Measurements from ENCODE around the gene ZDHHC7. TPM values are rescaled to one million over a fixed set of nuclear protein-coding genes. Genes with fewer than 3 reads are reported as not detected.

The ZDHHC7 gene
- total and polyA plus RNA-seq, 4 donors, result 30.3 to 48.1 (median 40.3) TPM

DNA sequence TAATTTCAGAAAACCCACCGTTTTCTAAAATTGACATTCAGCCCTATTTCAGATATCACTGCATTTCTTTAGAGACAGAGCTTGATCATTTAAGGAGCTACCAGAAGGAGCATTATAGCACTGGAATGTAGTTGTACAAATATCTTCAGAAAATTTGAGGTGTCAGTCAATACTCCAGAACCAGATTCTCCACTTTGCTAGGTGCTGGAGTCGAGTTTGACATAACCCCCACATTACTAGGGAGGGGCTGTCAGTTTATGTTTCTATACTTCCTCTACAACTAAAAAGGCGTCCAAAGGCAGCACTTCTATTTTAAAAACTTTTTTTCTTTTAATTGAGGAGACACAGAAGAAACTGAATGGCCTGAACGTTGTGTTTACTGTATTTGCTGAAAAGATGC lies 15.4 kb upstream of the ZDHHC7 start:
- Histone ChIP-seq H3K4me1 (ENCODE audit: control insufficient read depth, insufficient read depth, low read length) (peaks cover 15% of the 10 kb centered on the region), H3K4me3 (ENCODE audit: low read depth, low read length) (peak overlapping the region; percentile 77), H3K9me3 (ENCODE audit: control insufficient read depth, insufficient read depth, low read length) (no peaks in the 10 kb centered on the region), H3K27me3 (ENCODE audit: control insufficient read depth, insufficient read depth, low read length) (no peaks in the 10 kb centered on the region), H3K27ac (ENCODE audit: low read depth, low read length) (no peak overlapping the region), H3K36me3 (ENCODE audit: control insufficient read depth, insufficient read depth, low read length) (no peaks in the 10 kb centered on the region)
- no peak for DNase-seq (ENCODE audit: low read depth in 4 of 6, low spot score in 6 of 6)
- WGBS (ENCODE audit: insufficient coverage), result 100% methylated on average over 1 of the region's 4 CpGs

DNA sequence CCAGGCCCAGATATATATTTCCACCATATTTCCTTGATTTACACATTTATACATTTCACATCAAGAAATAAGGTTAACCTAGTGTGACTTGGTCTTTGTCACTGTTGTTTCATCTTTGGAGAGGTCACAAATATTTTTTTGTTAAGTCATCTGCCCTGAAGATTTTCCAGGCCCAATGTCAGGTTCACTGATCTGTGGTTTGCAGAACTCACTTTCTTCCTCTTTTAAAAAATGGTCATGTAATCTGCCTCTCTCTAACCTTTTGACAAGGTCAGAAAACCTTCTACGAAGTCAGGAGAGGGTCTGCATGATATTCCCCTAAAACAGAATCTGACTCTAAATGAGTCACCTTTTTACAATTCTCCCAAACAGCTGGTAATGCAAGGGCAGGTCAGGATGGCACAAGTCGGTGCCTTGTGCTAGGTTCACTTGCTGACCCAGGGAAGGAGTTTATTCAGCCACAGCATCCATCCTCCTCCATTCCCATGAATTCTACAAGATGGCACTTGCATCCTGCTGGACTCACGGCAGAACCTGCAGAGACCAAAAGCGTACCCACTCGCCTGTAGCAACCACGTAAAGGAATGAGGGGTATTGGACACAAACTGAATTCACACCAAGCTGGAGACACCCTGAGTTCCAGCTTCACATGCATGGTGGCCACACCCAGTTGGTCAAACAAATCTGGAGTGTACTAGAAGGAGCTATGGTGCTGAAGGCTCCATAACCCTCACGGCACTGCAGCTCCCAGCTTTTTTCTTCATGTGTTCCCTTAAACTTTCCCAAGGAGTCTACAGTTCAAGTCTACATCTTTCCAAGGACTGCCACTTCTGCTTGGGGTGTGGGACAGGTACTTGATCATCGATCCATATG lies 14.7 kb upstream of the ZDHHC7 start:
- Histone ChIP-seq H3K36me3 (ENCODE audit: control insufficient read depth, insufficient read depth, low read length) (no peaks in the 10 kb centered on the region), H3K4me1 (ENCODE audit: control insufficient read depth, insufficient read depth, low read length) (peaks cover 15% of the 10 kb centered on the region), H3K9me3 (ENCODE audit: control insufficient read depth, insufficient read depth, low read length) (no peaks in the 10 kb centered on the region), H3K27ac (ENCODE audit: low read depth, low read length) (no peak overlapping the region), H3K4me3 (ENCODE audit: low read depth, low read length) (no peak overlapping the region), H3K27me3 (ENCODE audit: control insufficient read depth, insufficient read depth, low read length) (no peaks in the 10 kb centered on the region)
- no peak for DNase-seq (ENCODE audit: low read depth in 4 of 6, low spot score in 6 of 6)
- 95% methylated on average over 7 of the region's 8 CpGs for WGBS (ENCODE audit: insufficient coverage)

DNA sequence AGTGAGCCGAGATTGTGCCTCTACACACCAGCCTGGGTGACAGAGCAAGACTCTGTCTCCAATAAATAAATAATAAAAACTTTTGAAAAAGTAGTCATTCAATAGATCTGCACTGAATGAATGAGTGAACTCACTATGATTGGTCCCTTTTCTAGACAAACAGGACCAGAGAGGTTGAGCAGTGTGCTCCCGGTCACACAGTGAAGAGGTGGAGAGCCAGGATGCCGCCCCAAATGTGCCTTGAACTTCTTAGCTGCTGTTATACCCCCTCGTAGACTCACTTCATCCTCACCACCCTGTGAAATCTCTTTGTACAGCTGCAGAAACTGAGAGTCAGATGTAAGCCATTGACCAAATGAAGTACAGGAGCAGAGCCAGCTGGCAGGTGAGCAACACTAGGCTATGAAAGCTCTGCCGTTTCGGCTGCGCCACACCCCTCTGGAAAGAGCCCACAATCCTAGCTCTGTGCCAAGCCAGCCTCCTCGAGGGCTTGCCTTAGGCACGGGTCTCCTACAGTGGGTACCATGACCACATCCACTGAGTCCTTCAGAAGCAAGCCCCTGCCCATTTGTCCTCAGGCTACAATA lies 8.4 kb upstream of the ZDHHC7 start:
- peak in 2 of 6 donors; percentile 9 to 29 for DNase-seq (ENCODE audit: low read depth in 4 of 6, low spot score in 6 of 6)
- Histone ChIP-seq H3K4me1 (ENCODE audit: control insufficient read depth, insufficient read depth, low read length) (peaks cover 5% of the 10 kb centered on the region), H3K27me3 (ENCODE audit: control insufficient read depth, insufficient read depth, low read length) (no peaks in the 10 kb centered on the region), H3K9me3 (ENCODE audit: control insufficient read depth, insufficient read depth, low read length) (no peaks in the 10 kb centered on the region), H3K27ac (ENCODE audit: low read depth, low read length) (no peak overlapping the region), H3K4me3 (ENCODE audit: low read depth, low read length) (no peak overlapping the region), H3K36me3 (ENCODE audit: control insufficient read depth, insufficient read depth, low read length) (no peaks in the 10 kb centered on the region)
- WGBS (ENCODE audit: insufficient coverage), result 49% methylated on average over 8 of the region's 9 CpGs

DNA sequence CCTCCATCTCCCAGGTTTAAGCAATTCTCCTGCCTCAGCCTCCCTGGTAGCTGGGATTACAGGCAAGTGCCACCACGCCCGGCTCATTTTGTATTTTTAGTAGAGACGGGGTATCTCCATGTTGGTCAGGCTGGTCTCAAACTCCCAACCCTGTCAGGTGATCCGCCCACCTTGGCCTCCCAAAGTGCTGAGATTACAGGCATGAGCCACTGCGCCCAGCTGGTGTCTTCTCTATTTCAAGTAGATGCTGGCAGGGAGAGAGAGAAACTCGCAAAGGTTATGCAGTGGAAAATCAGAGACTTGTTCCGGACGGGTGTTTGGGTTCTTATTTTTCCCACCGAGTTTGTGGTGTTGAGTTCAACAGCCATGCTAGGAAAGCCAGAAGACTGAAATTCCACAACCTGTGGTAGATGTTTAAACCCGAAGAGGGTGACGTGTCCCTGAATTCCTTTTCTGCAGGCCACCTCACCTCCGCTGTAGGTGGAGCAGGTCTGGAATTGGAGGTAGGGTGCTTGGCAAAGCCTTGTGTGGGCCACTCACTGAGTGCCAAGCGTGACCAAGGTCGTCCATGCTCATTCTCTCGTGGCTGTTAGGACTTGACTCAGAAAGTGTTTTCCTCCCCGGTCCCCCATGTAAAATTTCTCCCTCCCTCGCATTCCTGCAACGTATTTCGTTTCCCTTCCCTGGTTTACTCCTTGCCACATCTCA lies 7.3 kb upstream of the ZDHHC7 start:
- 82% methylated on average over 14 of the region's 19 CpGs for WGBS (ENCODE audit: insufficient coverage)
- H3K27me3 ChIP-seq (ENCODE audit: control insufficient read depth, insufficient read depth, low read length), result no peaks in the 10 kb centered on the region
- DNase-seq (ENCODE audit: low read depth in 4 of 6, low spot score in 6 of 6), result no peak
- H3K36me3 ChIP-seq (ENCODE audit: control insufficient read depth, insufficient read depth, low read length), result no peaks in the 10 kb centered on the region
- H3K9me3 ChIP-seq (ENCODE audit: control insufficient read depth, insufficient read depth, low read length), result no peaks in the 10 kb centered on the region
- H3K4me3 ChIP-seq (ENCODE audit: low read depth, low read length), result no peak overlapping the region
- H3K4me1 ChIP-seq (ENCODE audit: control insufficient read depth, insufficient read depth, low read length), result peaks cover 5% of the 10 kb centered on the region
- no peak overlapping the region for H3K27ac ChIP-seq (ENCODE audit: low read depth, low read length)

DNA sequence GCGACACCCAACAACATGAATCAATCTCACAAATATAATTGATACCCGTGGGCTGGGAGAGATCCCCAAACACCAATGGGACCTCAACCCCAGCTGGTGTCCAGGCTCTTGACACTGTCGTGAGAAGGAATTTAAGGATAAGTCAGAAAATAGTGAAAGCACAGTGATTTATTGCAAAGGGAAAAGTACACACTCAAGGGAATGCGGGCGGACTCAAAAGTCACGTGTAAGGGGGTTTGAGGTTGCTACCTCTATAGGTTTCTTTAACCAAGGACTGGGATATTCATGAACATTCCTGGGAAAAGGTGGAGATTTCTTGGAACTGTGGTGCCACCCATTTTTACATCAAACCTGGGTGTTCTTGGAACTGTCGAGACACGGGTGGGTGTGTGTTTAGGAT lies 6.3 kb upstream of the ZDHHC7 start:
- Histone ChIP-seq H3K4me1 (ENCODE audit: control insufficient read depth, insufficient read depth, low read length) (peaks cover 5% of the 10 kb centered on the region), H3K36me3 (ENCODE audit: control insufficient read depth, insufficient read depth, low read length) (no peaks in the 10 kb centered on the region), H3K9me3 (ENCODE audit: control insufficient read depth, insufficient read depth, low read length) (no peaks in the 10 kb centered on the region), H3K4me3 (ENCODE audit: low read depth, low read length) (no peak overlapping the region), H3K27me3 (ENCODE audit: control insufficient read depth, insufficient read depth, low read length) (no peaks in the 10 kb centered on the region), H3K27ac (ENCODE audit: low read depth, low read length) (no peak overlapping the region)
- no peak for DNase-seq (ENCODE audit: low read depth in 4 of 6, low spot score in 6 of 6)
- WGBS (ENCODE audit: insufficient coverage), result 83% methylated on average over 4 of the region's 8 CpGs

DNA sequence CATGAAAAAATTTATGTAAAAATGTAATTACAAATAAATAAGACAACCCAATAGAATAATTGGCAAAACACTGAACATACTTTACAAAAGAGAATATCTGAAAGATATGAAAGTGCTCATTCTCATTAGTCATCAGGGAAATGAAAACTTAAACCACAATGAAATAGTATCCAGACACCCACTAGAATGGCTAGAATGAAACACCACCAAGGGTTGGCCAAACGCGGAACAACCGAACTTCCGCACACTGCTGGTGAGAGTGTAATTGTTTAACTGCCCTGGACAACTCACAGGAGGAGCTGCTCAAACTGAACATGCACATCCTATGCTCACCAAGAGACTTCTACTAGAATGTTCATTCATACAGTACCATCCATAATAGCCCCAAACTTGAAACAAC lies 5.8 kb upstream of the ZDHHC7 start:
- H3K36me3 ChIP-seq (ENCODE audit: control insufficient read depth, insufficient read depth, low read length), result no peaks in the 10 kb centered on the region
- no peak overlapping the region for H3K4me3 ChIP-seq (ENCODE audit: low read depth, low read length)
- H3K4me1 ChIP-seq (ENCODE audit: control insufficient read depth, insufficient read depth, low read length), result peaks cover 7% of the 10 kb centered on the region
- H3K27ac ChIP-seq (ENCODE audit: low read depth, low read length), result no peak overlapping the region
- no CpG with 5 or more reads among the region's 4 CpGs for WGBS (ENCODE audit: insufficient coverage)
- H3K9me3 ChIP-seq (ENCODE audit: control insufficient read depth, insufficient read depth, low read length), result no peaks in the 10 kb centered on the region
- DNase-seq (ENCODE audit: low read depth in 4 of 6, low spot score in 6 of 6), result no peak
- no peaks in the 10 kb centered on the region for H3K27me3 ChIP-seq (ENCODE audit: control insufficient read depth, insufficient read depth, low read length)

DNA sequence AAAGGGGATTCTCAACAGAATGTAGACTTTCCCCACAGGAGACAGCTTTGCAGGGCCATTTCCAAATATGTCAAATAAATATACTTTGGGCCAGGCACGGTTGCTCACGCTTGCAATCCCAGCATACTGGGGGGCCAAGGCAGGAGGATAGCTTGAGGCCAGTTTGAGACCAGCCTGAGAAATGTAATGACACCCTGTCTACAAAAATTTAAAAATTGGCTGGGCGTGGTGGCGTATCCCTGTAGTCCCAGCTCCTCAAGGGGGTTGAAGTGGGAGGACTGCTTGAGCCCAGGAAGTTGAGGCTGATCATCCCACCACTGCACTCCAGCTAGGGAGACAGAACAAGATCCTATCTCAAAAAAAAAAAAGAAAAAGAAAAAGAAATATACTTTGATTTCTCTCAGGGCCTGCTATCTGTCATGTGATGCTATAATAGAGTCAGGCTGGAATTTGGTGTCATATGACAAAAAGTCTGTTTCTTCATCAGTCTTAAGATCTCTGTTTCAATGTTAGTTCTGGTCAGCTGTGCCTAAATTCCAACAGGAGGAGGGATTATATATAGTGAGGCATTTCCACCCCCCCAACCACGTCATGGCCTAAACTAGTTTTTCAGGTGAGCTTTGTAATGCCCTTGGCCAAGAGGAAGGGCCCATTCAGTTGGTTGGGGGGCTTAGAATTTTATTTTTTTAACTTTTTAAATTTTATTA lies 4.3 kb upstream of the ZDHHC7 start:
- Histone ChIP-seq H3K36me3 (ENCODE audit: control insufficient read depth, insufficient read depth, low read length) (no peaks in the 10 kb centered on the region), H3K4me3 (ENCODE audit: low read depth, low read length) (no peak overlapping the region), H3K4me1 (ENCODE audit: control insufficient read depth, insufficient read depth, low read length) (peaks cover 12% of the 10 kb centered on the region), H3K27me3 (ENCODE audit: control insufficient read depth, insufficient read depth, low read length) (no peaks in the 10 kb centered on the region), H3K27ac (ENCODE audit: low read depth, low read length) (no peak overlapping the region), H3K9me3 (ENCODE audit: control insufficient read depth, insufficient read depth, low read length) (no peaks in the 10 kb centered on the region)
- WGBS (ENCODE audit: insufficient coverage), result 100% methylated on average over 4 of the region's 5 CpGs
- DNase-seq (ENCODE audit: low read depth in 4 of 6, low spot score in 6 of 6), result no peak

GRCh38 chr16:85014311-85014710 lies 3.0 kb upstream of the ZDHHC7 start:
- no peak for DNase-seq (ENCODE audit: low read depth in 4 of 6, low spot score in 6 of 6)
- Histone ChIP-seq H3K36me3 (ENCODE audit: control insufficient read depth, insufficient read depth, low read length) (no peaks in the 10 kb centered on the region), H3K27me3 (ENCODE audit: control insufficient read depth, insufficient read depth, low read length) (no peaks in the 10 kb centered on the region), H3K4me1 (ENCODE audit: control insufficient read depth, insufficient read depth, low read length) (peaks cover 16% of the 10 kb centered on the region), H3K4me3 (ENCODE audit: low read depth, low read length) (no peak overlapping the region), H3K27ac (ENCODE audit: low read depth, low read length) (no peak overlapping the region), H3K9me3 (ENCODE audit: control insufficient read depth, insufficient read depth, low read length) (no peaks in the 10 kb centered on the region)
- whole genome bisulfite sequencing (ENCODE audit: insufficient coverage), result no CpG with 5 or more reads among the region's 2 CpGs

DNA sequence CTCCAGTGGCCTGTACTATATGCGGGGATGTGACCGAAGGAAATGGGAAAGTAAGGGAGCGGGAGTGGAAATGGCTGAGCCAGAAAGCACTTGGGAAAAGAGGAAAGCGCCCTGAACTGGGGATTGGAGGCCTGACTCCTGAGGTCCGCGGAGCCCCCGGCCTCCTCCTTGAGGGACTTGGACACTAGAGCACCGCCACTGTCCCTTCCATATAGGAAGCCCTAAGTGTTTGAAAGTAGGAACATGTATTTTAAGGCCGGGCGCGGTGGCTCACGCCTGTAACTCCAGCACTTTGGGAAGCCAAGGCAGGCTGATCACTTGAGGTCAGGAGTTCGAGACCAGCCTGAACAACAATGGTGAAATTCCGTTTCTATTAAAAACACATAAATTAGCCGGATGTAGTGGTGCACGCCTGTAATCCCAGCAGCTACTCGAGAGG lies 530 bp upstream of the ZDHHC7 start:
- DNase-seq (ENCODE audit: low read depth in 4 of 6, low spot score in 6 of 6), result no peak
- H3K4me1 ChIP-seq (ENCODE audit: control insufficient read depth, insufficient read depth, low read length), result peaks cover 16% of the 10 kb centered on the region
- 2% methylated on average over 11 of the region's 17 CpGs for WGBS (ENCODE audit: insufficient coverage)
- H3K36me3 ChIP-seq (ENCODE audit: control insufficient read depth, insufficient read depth, low read length), result no peaks in the 10 kb centered on the region
- H3K9me3 ChIP-seq (ENCODE audit: control insufficient read depth, insufficient read depth, low read length), result no peaks in the 10 kb centered on the region
- peak overlapping the region; percentile 100 for H3K27ac ChIP-seq (ENCODE audit: low read depth, low read length)
- H3K4me3 ChIP-seq (ENCODE audit: low read depth, low read length), result peak overlapping the region; percentile 98
- H3K27me3 ChIP-seq (ENCODE audit: control insufficient read depth, insufficient read depth, low read length), result no peaks in the 10 kb centered on the region
